Measurements from ENCODE around the gene ABHD10.

ABHD10 gene

GRCh38 chr3:112019716-112020115 lies 40.9 kb downstream of the ABHD10 start:
- no peak for TF ChIP-seq CTCF (IDR thresholded peaks at IDR 0.05; ENCODE audit: low read length, missing control alignments)
- no peak overlapping the region for H3K4me3 ChIP-seq (replicated peaks; ENCODE audit: low read depth, low read length)
- DNase-seq (ENCODE audit: low read depth) = no peak

- TF ChIP-seq CTCF (IDR thresholded peaks at IDR 0.05; ENCODE audit: low read length, missing control alignments) = no peak
- no peak for DNase-seq (ENCODE audit: low read depth)
- H3K4me3 ChIP-seq (replicated peaks; ENCODE audit: low read depth, low read length) = no peak overlapping the region
Observed at GRCh38 chr3:112020674-112021085, 41.9 kb downstream of the ABHD10 start.

GRCh38 chr3:112027142-112027541 lies 48.3 kb downstream of the ABHD10 start:
- TF ChIP-seq CTCF (IDR thresholded peaks at IDR 0.05; ENCODE audit: low read length, missing control alignments) = no peak
- no peak overlapping the region for H3K4me3 ChIP-seq (replicated peaks; ENCODE audit: low read depth, low read length)
- DNase-seq (ENCODE audit: low read depth) = no peak

- H3K4me3 ChIP-seq (replicated peaks; ENCODE audit: low read depth, low read length) = no peak overlapping the region
- no peak for TF ChIP-seq CTCF (IDR thresholded peaks at IDR 0.05; ENCODE audit: low read length, missing control alignments)
- DNase-seq (ENCODE audit: low read depth) = peak; percentile 18
Observed at GRCh38 chr3:112027826-112028225, 49.0 kb downstream of the ABHD10 start.

GRCh38 chr3:112030901-112031300 lies 52.1 kb downstream of the ABHD10 start:
- TF ChIP-seq CTCF (IDR thresholded peaks at IDR 0.05; ENCODE audit: low read length, missing control alignments) = no peak
- DNase-seq (ENCODE audit: low read depth) = peak; percentile 42

GRCh38 chr3:112032098-112032731 lies 53.4 kb downstream of the ABHD10 start:
- DNase-seq (ENCODE audit: low read depth) = no peak
- TF ChIP-seq CTCF (IDR thresholded peaks at IDR 0.05; ENCODE audit: low read length, missing control alignments) = no peak
- no peak overlapping the region for H3K4me3 ChIP-seq (replicated peaks; ENCODE audit: low read depth, low read length)

More at GRCh38 chr3:112030901-112031300, 52.1 kb downstream of the ABHD10 start:
- H3K4me3 ChIP-seq (replicated peaks; ENCODE audit: low read depth, low read length) = no peak overlapping the region

GRCh38 chr3:112034436-112034835 lies 55.6 kb downstream of the ABHD10 start, which contains the start of gene TMPRSS7:
TMPRSS7 (plus strand) TSS chr3:112034736; CDS start chr3:112034846, 110 bp downstream.
- no peak for DNase-seq (ENCODE audit: low read depth)
- no peak within 1 kb of the TSS for H3K4me3 ChIP-seq (replicated peaks; ENCODE audit: low read depth, low read length)
- TF ChIP-seq CTCF (IDR thresholded peaks at IDR 0.05; ENCODE audit: low read length, missing control alignments) = no peak
